ENCODE data around the gene GPD2. TPM values are rescaled to one million over a fixed set of nuclear protein-coding genes. Genes with fewer than 3 reads are reported as not detected.

The GPD2 gene
- total and polyA plus RNA-seq, 10 of the 15 experiments (the other 5 are each of a cell fraction or from before 2014, with no cell fraction given) = 10.0 to 73.5 (median 43.4) TPM

DNA sequence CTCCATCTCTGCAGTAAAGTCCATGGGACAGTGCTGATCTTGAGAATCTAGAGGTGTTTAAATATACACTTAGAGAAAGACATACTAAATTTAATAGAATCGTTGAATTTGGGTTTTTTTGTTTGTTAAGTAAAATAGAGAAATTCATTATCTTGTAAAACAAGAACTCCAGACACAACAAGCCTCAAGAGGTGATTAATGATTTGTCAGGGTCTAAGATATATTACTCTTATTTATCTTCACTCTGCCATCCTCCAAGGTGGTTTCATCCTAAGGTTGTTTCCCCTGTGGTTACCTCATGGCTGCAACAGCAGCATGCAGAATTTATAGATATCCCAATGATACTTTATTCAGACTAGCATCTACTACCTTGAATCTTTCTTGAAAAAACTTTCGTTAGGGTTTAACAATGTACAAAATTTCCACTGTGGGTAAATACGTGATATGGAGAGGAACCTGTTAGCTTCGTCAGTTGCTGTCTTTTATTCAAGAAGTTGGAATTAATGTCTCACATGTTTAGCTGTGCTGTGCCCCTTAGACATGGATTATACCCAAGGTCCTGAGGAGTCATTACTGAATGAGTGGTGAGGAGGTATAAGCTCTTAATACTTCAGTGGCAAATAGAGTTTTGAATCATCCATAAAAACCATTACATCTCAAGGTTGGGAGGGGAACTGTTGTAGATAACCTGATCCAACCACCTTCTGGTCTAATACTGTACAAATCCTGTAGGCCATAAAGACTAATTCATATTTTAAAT is 128.0 kb downstream of the GPD2 start:
- ChIA-PET RAD21 (ENCODE audit: unreplicated experiment) (interaction anchor here (1.0 to 2.2 kb wide), 6 partner anchors 10 to 630 kb away, joined by 3 to 6 read pairs (median 4); no protein-coding TSS in a partner anchor), SMC1A (ENCODE audit: uncharacterized antibody, unreplicated experiment) (interaction anchor here (0.9 to 7.1 kb wide), 12 partner anchors 9 to 229 kb away, joined by 3 to 68 read pairs (median 6); no protein-coding TSS in a partner anchor), CTCF (interaction anchor here (1.2 to 2.0 kb wide), 7 partner anchors 8 to 229 kb away, joined by 3 to 10 read pairs (median 5); no protein-coding TSS in a partner anchor), POLR2A (interaction anchor here (0.6 to 1.1 kb wide), 4 partner anchors 10 to 230 kb away, joined by 3 to 4 read pairs (median 4); no protein-coding TSS in a partner anchor)
- Histone ChIP-seq H3K9ac (ENCODE audit: control insufficient read depth, insufficient read depth, low read length) (no peak overlapping the region), H2AFZ (ENCODE audit: control insufficient read depth, low read depth, low read length) (no peak overlapping the region), H3K27me3 (replicated peaks in 1 of 2; ENCODE audit: control insufficient read depth in 2 of 2, insufficient read depth in 2 of 2, low read length in 1 of 2) (no peaks in the 10 kb centered on the region), H3K9me3 (replicated peaks; ENCODE audit: control insufficient read depth, insufficient read depth, low read length) (no peaks in the 10 kb centered on the region), H3K4me1 (ENCODE audit: control insufficient read depth, insufficient read depth, low read length) (no peaks in the 10 kb centered on the region), H3K4me2 (ENCODE audit: control insufficient read depth, insufficient read depth) (no peak overlapping the region), H3K79me2 (ENCODE audit: control insufficient read depth, insufficient read depth, low read length) (no peaks in the 10 kb centered on the region), H4K20me1 (ENCODE audit: control insufficient read depth, insufficient read depth) (no peaks in the 10 kb centered on the region), H3K27ac (ENCODE audit: control insufficient read depth, insufficient read depth) (no peak overlapping the region), H3K4me3 (no peak overlapping the region), H3K36me3 (ENCODE audit: control insufficient read depth in 2 of 2, insufficient read depth in 2 of 2, low read length in 1 of 2) (no peaks in the 10 kb centered on the region)
- ATAC-seq = peak; percentile 23; the same call in 1 of the 3 replicates
- in situ Hi-C loops (cut with MboI) (no loop called here), intact Hi-C loops (cut with micrococcal nuclease; ENCODE audit: unreplicated experiment) (no loop called here)
- BruUV-seq (replicated peaks) = no TSS peak
- no peak for TF ChIP-seq HDAC6 (IDR thresholded peaks at IDR 0.05; ENCODE audit: unreplicated experiment)
- TF ChIP-seq BRCA1 (IDR thresholded peaks at IDR 0.05; ENCODE audit: low read depth, low read length) = no peak
- TF ChIP-seq EZH2 (IDR thresholded peaks at IDR 0.05; ENCODE audit: borderline replicate concordance, control insufficient read depth, low read depth, low read length) = no peak
- no peak for TF ChIP-seq NRF1 (conservative IDR thresholded peaks at IDR 0.05; ENCODE audit: low read depth, low read length)
- TF ChIP-seq ZNF622 (IDR thresholded peaks at IDR 0.05) = no peak
- no peak for TF ChIP-seq MYB (IDR thresholded peaks at IDR 0.05; ENCODE audit: borderline replicate concordance, low read depth, low read length)
- no peak for TF ChIP-seq SREBF2 (IDR thresholded peaks at IDR 0.05; ENCODE audit: low read length)
- TF ChIP-seq IKZF2 (IDR thresholded peaks at IDR 0.05) = no peak
- TF ChIP-seq SMAD1 (IDR thresholded peaks at IDR 0.05; ENCODE audit: low read depth, partially characterized antibody) = no peak
- TF ChIP-seq TARDBP (IDR thresholded peaks at IDR 0.05; ENCODE audit: borderline replicate concordance) = no peak
- TF ChIP-seq, protein P1, sequence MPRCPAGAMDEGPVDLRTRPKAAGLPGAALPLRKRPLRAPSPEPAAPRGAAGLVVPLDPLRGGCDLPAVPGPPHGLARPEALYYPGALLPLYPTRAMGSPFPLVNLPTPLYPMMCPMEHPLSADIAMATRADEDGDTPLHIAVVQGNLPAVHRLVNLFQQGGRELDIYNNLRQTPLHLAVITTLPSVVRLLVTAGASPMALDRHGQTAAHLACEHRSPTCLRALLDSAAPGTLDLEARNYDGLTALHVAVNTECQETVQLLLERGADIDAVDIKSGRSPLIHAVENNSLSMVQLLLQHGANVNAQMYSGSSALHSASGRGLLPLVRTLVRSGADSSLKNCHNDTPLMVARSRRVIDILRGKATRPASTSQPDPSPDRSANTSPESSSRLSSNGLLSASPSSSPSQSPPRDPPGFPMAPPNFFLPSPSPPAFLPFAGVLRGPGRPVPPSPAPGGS (IDR thresholded peaks at IDR 0.05; ENCODE audit: borderline replicate concordance, insufficient read depth, low read depth, low read length, poor library complexity, severe bottlenecking) = no peak
- no peak for TF ChIP-seq BMI1 (IDR thresholded peaks at IDR 0.05; ENCODE audit: borderline replicate concordance)
- no peak for TF ChIP-seq NBN (IDR thresholded peaks at IDR 0.05)
- TF ChIP-seq, protein P2, sequence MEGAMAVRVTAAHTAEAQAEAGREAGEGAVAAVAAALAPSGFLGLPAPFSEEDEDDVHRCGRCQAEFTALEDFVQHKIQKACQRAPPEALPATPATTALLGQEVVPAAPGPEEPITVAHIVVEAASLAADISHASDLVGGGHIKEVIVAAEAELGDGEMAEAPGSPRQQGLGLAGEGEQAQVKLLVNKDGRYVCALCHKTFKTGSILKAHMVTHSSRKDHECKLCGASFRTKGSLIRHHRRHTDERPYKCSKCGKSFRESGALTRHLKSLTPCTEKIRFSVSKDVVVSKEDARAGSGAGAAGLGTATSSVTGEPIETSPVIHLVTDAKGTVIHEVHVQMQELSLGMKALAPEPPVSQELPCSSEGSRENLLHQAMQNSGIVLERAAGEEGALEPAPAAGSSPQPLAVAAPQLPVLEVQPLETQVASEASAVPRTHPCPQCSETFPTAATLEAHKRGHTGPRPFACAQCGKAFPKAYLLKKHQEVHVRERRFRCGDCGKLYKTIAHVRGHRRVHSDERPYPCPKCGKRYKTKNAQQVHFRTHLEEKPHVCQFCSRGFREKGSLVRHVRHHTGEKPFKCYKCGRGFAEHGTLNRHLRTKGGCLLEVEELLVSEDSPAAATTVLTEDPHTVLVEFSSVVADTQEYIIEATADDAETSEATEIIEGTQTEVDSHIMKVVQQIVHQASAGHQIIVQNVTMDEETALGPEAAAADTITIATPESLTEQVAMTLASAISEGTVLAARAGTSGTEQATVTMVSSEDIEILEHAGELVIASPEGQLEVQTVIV (IDR thresholded peaks at IDR 0.05; ENCODE audit: borderline replicate concordance, partially characterized antibody) = no peak
- no peak for TF ChIP-seq ZNF274 (IDR thresholded peaks at IDR 0.05; ENCODE audit: insufficient read depth, insufficient read length)
- TF ChIP-seq TCF7 (IDR thresholded peaks at IDR 0.05; ENCODE audit: borderline replicate concordance) = no peak
- TF ChIP-seq ASH2L (IDR thresholded peaks at IDR 0.05; ENCODE audit: borderline replicate concordance, low read depth) = no peak
- no peak for TF ChIP-seq SREBF1 (IDR thresholded peaks at IDR 0.05; ENCODE audit: low read length)
- no peak for TF ChIP-seq NFYA (IDR thresholded peaks at IDR 0.05; ENCODE audit: borderline replicate concordance, low read depth, low read length)
- no peak for TF ChIP-seq NFYB (IDR thresholded peaks at IDR 0.05; ENCODE audit: insufficient read depth, low read depth, low read length)
- WGBS (ENCODE audit: insufficient coverage, insufficient replicate concordance, low lambda C conversion rate, missing lambda C conversion rate) = 99% methylated on average over 4 of the region's 4 CpGs
- no peak for DNase-seq (ENCODE audit: low read depth, low spot score)
- FAIRE-seq = no peak

Measured in GM12878 (cell line).